Skin epidermis (tissue), 12 donors: ENCODE results near the gene AKT3.
"Not testable (repeated sequence)": the region's sequence is repeated elsewhere in the genome, so short reads cannot be mapped to it uniquely, and the experiment has no call there.

ENCODE experiments used
- H3K27ac ChIP-seq, 21 experiments: fragments of 200-600 bp; sonication (generic) in 11 of 21; one replicate each; pipeline ENCODE4 v1.5.0; 2020; ENCODE audit warnings: mild to moderate bottlenecking in 3 of 21, inconsistent platforms in 2 of 21, moderate library complexity in 2 of 21
- H3K4me3 ChIP-seq, 7 experiments: fragments of 200-600 bp; sonication (generic) in 2 of 7; one replicate each; pipeline ENCODE4 v1.5.0; 2020; ENCODE audit warnings: inconsistent platforms in 2 of 7, mild to moderate bottlenecking in 2 of 7, moderate library complexity in 1 of 7

AKT3 gene

GRCh38 chr1:243791586-243792267, 58.3 kb downstream of the AKT3 start:
- H3K27ac ChIP-seq = peak overlapping the region in 2 of 21 experiments; percentile 36 to 59
- no peak overlapping the region for H3K4me3 ChIP-seq

GRCh38 chr1:243790404-243790803, 59.6 kb downstream of the AKT3 start:
- no peak overlapping the region for H3K4me3 ChIP-seq
- peak overlapping the region in 2 of 21 experiments; percentile 30 to 59 for H3K27ac ChIP-seq

- H3K27ac ChIP-seq = no peak overlapping the region
- H3K4me3 ChIP-seq = no peak overlapping the region
These were observed 63.5 kb downstream of the AKT3 start for GRCh38 chr1:243786531-243786930.

- H3K27ac ChIP-seq = no peak overlapping the region
These were observed 65.5 kb downstream of the AKT3 start for GRCh38 chr1:243784506-243784905.

GRCh38 chr1:243783714-243784113, 66.3 kb downstream of the AKT3 start:
- Histone ChIP-seq H3K4me3 (no peak overlapping the region), H3K27ac (no peak overlapping the region)

More at GRCh38 chr1:243784506-243784905, 65.5 kb downstream of the AKT3 start:
- H3K4me3 ChIP-seq = no peak overlapping the region

GRCh38 chr1:243772361-243773050, 77.5 kb downstream of the AKT3 start:
- not testable (repeated sequence) for H3K4me3 ChIP-seq, H3K27ac ChIP-seq

GRCh38 chr1:243770860-243771259, 79.2 kb downstream of the AKT3 start:
- Histone ChIP-seq H3K27ac (no peak overlapping the region), H3K4me3 (no peak overlapping the region)

GRCh38 chr1:243765676-243766075, 84.4 kb downstream of the AKT3 start:
- no peak overlapping the region for H3K4me3 ChIP-seq
- H3K27ac ChIP-seq = no peak overlapping the region

- Histone ChIP-seq H3K4me3 (no peak overlapping the region), H3K27ac (no peak overlapping the region)
These were observed 86.2 kb downstream of the AKT3 start for GRCh38 chr1:243763806-243764205.

- no peak overlapping the region for H3K4me3 ChIP-seq
- no peak overlapping the region for H3K27ac ChIP-seq
These were observed 91.4 kb downstream of the AKT3 start for GRCh38 chr1:243758647-243759046.

GRCh38 chr1:243756529-243756928, 93.5 kb downstream of the AKT3 start:
- Histone ChIP-seq H3K27ac (no peak overlapping the region), H3K4me3 (no peak overlapping the region)

GRCh38 chr1:243754348-243754747, 95.7 kb downstream of the AKT3 start:
- no peak overlapping the region for H3K4me3 ChIP-seq
- H3K27ac ChIP-seq = no peak overlapping the region

GRCh38 chr1:243751506-243751905, 98.5 kb downstream of the AKT3 start:
- no peak overlapping the region for H3K27ac ChIP-seq

GRCh38 chr1:243748706-243749283, 101.2 kb downstream of the AKT3 start:
- no peak overlapping the region for H3K4me3 ChIP-seq
- no peak overlapping the region for H3K27ac ChIP-seq

More at GRCh38 chr1:243751506-243751905, 98.5 kb downstream of the AKT3 start:
- no peak overlapping the region for H3K4me3 ChIP-seq

GRCh38 chr1:243748227-243748626, 101.8 kb downstream of the AKT3 start:
- no peak overlapping the region for H3K27ac ChIP-seq

GRCh38 chr1:243746751-243747150, 103.3 kb downstream of the AKT3 start:
- Histone ChIP-seq H3K27ac (no peak overlapping the region), H3K4me3 (no peak overlapping the region)

More at GRCh38 chr1:243748227-243748626, 101.8 kb downstream of the AKT3 start:
- no peak overlapping the region for H3K4me3 ChIP-seq

GRCh38 chr1:243745356-243745755, 104.7 kb downstream of the AKT3 start:
- Histone ChIP-seq H3K27ac (no peak overlapping the region), H3K4me3 (no peak overlapping the region)

- H3K27ac ChIP-seq = no peak overlapping the region
These were observed 107.2 kb downstream of the AKT3 start for GRCh38 chr1:243742819-243743218.

GRCh38 chr1:243740255-243740999, 109.6 kb downstream of the AKT3 start:
- Histone ChIP-seq H3K4me3 (no peak overlapping the region), H3K27ac (no peak overlapping the region)

More at GRCh38 chr1:243742819-243743218, 107.2 kb downstream of the AKT3 start:
- no peak overlapping the region for H3K4me3 ChIP-seq

GRCh38 chr1:243739335-243740003, 110.6 kb downstream of the AKT3 start:
- no peak overlapping the region for H3K27ac ChIP-seq
- H3K4me3 ChIP-seq = no peak overlapping the region
